Measurements from ENCODE around the gene PCNX3. TPM values are rescaled to one million over a fixed set of nuclear protein-coding genes. Genes with fewer than 3 reads are reported as not detected.

The PCNX3 gene
- total RNA-seq, 1 experiment from 2014 or later, result 20.8 TPM

DNA sequence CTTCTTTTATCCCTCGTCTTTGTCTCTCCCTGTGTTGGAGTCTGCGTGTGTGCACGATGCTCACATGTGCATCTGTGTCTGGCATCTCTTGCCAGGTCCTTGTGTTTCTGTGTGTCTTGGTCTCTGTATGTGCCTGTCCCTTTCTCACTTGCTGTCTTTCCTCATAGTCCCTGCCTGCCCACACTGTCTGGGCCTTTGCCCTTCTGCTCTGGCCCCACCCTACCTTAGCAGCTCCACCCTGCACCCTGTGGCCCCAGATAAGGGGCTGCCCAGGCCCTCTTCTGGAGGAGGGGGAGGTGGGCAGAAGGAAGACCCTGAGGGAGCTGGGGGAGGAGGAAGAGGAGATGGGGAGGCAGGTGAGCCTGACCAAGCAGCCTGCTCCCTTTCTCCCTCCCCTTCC is 36.9 kb upstream of the PCNX3 start:
- DNase-seq (ENCODE audit: low read depth), result no peak
- in situ Hi-C loops (cut with HindIII; ENCODE audit: low pct_unique_long_range_greater_than_20kb, low sequenced_read_pairs), result no loop called here

- DNase-seq (ENCODE audit: low read depth), result no peak
- in situ Hi-C loops (cut with HindIII; ENCODE audit: low pct_unique_long_range_greater_than_20kb, low sequenced_read_pairs), result no loop called here
Observed at GRCh38 chr11:65579291-65579690, 36.3 kb upstream of the PCNX3 start.

DNA sequence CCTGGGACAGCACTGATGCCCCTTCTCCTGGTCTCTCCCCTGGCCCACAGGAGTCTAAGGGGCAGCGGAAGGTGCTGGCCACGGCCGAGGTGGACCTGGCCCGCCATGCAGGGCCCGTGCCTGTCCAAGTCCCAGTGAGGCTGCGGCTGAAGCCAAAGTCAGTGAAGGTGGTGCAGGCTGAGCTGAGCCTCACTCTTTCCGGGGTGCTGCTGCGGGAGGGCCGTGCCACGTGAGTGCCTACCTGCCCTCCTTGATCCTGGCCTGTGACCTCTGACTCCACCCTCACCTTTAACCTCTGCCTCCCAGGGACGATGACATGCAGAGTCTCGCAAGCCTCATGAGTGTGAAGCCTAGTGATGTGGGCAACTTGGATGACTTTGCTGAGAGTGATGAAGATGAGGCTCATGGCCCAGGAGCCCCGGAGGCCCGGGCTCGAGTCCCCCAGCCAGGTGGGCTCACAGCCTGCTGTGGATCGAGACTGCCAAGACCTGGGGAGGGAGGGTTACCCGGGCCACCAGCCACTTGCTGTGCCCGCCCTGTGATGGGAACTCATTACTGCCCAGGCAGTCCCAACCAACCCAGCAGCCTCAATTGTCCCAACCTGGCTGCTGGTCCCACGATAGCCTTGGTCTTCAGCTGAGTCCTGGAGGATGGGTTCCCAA is 35.4 kb upstream of the PCNX3 start:
- in situ Hi-C loops (cut with HindIII; ENCODE audit: low pct_unique_long_range_greater_than_20kb, low sequenced_read_pairs), result no loop called here
- no peak for DNase-seq (ENCODE audit: low read depth)

DNA sequence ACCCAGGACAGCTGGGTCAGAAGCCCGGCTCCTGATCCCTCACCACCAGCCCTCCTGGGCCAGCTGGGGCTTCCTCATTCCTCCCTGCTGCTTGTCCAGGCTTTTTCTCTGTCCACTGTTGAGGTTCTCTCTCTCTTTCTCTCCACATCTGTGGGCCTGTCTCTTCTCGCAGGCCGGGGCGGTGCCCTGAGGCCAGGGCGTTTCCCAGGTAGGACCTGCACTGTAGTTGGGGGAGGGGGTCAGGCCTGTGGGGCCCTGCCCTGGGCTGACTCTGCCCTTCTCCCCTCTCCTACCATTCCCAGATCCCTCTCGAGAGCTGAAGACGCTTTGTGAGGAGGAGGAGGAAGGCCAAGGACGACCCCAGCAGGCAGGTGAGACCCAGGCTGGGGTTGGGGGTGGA is 34.8 kb upstream of the PCNX3 start:
- no peak for DNase-seq (ENCODE audit: low read depth)
- in situ Hi-C loops (cut with HindIII; ENCODE audit: low pct_unique_long_range_greater_than_20kb, low sequenced_read_pairs), result no loop called here

DNA sequence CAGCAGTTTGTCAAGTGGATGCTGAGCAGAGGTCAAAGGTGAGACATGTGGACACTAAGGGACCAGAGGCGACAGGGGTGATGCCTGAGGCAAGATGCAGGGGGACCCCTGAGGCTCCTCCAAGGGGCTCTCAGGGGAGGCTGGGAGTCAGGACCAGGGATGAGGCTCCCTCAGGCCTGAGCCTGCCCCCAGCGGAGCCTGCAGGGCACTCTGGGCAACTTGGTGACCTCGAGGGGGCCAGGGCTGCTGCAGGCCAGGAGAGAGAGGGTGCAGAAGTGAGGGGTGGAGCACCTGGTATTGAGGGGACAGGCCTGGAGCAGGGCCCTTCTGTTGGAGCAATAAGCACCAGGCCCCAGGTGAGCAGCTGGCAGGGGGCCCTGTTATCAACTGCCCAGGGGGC is 33.6 kb upstream of the PCNX3 start:
- in situ Hi-C loops (cut with HindIII; ENCODE audit: low pct_unique_long_range_greater_than_20kb, low sequenced_read_pairs), result no loop called here
- DNase-seq (ENCODE audit: low read depth), result no peak

DNA sequence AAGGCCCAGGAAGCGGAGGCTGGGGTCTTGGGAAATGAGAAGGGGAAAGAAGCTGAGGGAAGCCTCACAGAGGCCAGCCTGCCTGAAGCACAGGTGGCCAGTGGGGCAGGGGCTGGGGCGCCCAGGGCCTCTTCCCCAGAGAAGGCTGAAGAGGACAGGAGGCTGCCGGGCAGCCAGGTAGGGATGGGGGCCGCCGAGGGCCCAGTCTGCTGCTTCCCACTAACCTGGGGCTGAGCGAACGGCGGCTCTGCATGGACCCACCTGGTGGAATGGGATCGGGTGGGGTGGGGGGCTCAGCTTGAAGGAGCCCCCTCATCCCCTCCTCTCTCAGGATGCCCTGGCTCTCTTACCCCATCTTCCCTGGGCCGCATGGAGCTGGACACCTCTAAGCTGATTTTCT is 32.0 kb upstream of the PCNX3 start:
- no peak for DNase-seq (ENCODE audit: low read depth)
- in situ Hi-C loops (cut with HindIII; ENCODE audit: low pct_unique_long_range_greater_than_20kb, low sequenced_read_pairs), result no loop called here

- DNase-seq (ENCODE audit: low read depth), result no peak
- in situ Hi-C loops (cut with HindIII; ENCODE audit: low pct_unique_long_range_greater_than_20kb, low sequenced_read_pairs), result no loop called here
Observed at GRCh38 chr11:65584106-65584505, 31.5 kb upstream of the PCNX3 start.

GRCh38 chr11:65584723-65585171 is 30.8 kb upstream of the PCNX3 start:
- DNase-seq (ENCODE audit: low read depth), result no peak
- in situ Hi-C loops (cut with HindIII; ENCODE audit: low pct_unique_long_range_greater_than_20kb, low sequenced_read_pairs), result no loop called here

GRCh38 chr11:65585396-65586246 is 30.0 kb upstream of the PCNX3 start:
- in situ Hi-C loops (cut with HindIII; ENCODE audit: low pct_unique_long_range_greater_than_20kb, low sequenced_read_pairs), result no loop called here
- DNase-seq (ENCODE audit: low read depth), result no peak

DNA sequence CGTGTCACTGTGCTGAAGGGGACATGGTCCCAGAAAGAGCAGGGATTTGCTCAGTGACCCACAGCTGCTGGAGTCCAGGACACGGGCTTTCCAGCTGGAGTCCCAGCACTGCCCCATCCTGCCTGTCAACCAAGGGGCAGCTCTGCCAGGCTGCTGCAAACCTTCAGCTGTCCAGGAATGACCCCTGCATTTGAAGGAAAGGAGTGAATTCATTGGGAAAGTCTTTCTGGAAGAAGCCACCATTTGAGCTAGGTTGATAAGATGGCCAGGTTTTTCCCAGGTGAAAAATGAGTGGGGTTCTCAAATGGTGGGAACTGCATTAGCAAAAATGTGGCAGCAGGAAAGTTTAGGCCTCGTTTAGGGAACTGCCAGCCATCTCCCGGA is 29.3 kb upstream of the PCNX3 start:
- in situ Hi-C loops (cut with HindIII; ENCODE audit: low pct_unique_long_range_greater_than_20kb, low sequenced_read_pairs), result no loop called here
- DNase-seq (ENCODE audit: low read depth), result no peak

GRCh38 chr11:65586676-65587075 is 28.9 kb upstream of the PCNX3 start:
- DNase-seq (ENCODE audit: low read depth), result no peak
- in situ Hi-C loops (cut with HindIII; ENCODE audit: low pct_unique_long_range_greater_than_20kb, low sequenced_read_pairs), result no loop called here

GRCh38 chr11:65588199-65589054 is 27.1 kb upstream of the PCNX3 start:
- in situ Hi-C loops (cut with HindIII; ENCODE audit: low pct_unique_long_range_greater_than_20kb, low sequenced_read_pairs), result no loop called here
- DNase-seq (ENCODE audit: low read depth), result no peak

DNA sequence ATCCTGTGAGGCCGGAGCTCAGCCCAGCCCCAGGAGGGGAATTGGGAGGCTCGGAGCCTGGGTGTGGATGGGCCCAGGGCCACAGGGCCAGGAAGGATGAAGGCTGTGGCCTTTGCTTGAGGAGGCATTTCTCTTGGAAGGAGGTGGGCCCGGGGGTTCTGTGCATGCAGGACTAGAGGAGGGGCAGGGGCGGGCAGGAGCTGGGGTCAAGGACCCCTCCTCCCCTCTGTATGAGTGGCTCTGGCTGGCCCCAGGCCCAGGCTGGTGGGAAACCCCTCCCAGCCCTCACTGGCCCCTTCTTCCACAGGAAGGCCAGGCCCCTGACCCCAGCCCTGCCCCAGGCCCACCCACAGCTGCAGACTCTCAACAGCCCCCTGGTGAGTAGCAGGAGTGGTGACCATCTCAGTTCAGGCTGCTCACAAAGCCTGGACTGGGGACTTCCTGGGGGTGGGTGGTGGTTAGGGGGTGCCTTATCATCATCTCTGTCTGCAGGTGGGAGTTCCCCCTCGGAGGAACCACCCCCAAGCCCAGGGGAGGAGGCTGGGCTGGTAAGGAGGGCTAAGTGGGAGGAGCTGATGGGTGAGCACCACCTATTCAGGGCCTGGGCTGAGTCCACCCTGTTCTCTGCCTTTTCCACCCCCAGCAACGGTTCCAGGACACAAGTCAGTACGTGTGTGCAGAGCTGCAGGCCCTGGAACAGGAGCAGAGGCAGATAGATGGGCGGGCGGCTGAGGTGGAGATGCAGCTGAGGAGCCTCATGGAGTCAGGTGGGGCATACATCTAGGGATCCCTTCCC is 25.9 kb upstream of the PCNX3 start:
- DNase-seq (ENCODE audit: low read depth), result no peak
- in situ Hi-C loops (cut with HindIII; ENCODE audit: low pct_unique_long_range_greater_than_20kb, low sequenced_read_pairs), result no loop called here

- in situ Hi-C loops (cut with HindIII; ENCODE audit: low pct_unique_long_range_greater_than_20kb, low sequenced_read_pairs), result no loop called here
- DNase-seq (ENCODE audit: low read depth), result no peak
Observed at GRCh38 chr11:65590240-65590738, 25.3 kb upstream of the PCNX3 start.

DNA sequence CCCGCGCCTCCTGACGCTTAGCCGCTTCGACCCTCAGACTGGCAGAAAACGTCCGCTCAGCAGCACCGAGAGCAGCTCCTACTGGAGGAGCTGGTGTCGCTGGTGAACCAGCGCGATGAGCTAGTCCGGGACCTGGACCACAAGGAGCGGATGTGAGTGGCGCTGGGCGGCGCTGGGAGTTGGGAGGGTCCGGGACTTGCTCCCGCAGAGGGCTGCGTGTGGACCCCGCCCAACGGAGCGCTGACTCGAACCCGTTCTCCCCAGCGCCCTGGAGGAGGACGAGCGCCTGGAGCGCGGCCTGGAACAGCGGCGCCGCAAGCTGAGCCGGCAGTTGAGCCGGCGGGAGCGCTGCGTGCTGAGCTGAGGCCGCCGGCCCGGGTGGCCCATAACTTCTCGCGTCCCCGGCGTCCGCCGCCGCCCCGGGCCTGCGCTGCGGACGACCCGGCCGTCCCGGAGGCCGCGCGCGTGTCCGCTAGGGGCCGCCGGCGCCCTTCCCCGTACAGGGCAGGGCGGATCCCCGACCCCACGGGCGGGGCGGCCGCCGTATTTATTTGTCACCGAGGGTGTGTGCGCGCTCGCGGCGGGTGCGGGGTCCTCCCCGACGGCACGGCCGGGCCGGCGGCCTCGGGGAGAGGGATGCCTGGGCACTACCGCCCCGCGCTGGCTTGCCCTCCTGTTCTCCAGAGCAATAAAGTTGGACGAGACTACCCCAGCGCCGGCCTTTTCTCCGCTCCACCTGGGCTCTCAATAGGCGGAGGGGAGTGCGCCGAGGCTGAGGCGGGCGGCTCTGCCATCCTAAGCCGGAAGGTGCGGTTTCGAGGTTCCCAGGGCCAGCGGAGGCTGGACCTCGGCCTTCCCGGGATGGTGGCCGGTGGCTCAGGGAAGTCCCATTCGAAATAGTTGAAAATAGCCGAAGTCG is 23.4 kb upstream of the PCNX3 start:
- no peak for DNase-seq (ENCODE audit: low read depth)
- in situ Hi-C loops (cut with HindIII; ENCODE audit: low pct_unique_long_range_greater_than_20kb, low sequenced_read_pairs), result no loop called here

DNA sequence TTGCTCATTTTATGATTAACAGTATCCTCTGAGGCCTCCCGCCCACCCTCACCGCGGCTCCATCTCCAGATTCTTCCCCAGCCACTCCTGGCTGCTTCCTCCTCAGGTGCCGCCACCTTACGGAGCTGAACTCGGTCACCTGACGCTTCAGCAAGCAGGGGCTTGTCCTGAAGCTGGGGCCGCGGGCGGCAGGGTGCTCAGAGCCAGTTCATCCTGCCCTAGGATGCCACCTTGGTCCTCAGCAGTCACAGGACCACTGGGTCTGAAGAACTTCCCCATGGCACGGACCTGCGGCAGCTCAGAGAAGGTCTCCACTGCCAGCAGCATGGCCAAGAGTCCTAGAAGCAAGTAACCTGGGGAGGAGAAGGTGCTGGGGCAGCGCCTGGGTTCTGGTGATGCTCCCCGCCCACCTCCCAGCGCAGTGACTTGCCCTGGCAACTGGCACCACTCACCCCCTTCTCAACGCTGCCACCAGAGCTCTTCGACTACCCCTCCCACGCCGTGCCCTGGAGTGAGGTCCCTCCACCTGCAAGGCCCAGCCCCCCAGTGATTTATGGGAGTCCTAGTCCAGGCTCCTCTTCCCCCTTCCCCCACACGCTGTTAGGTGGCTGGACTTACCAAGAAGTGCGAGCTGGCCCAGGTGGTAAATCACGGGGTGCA is 22.6 kb upstream of the PCNX3 start:
- in situ Hi-C loops (cut with HindIII; ENCODE audit: low pct_unique_long_range_greater_than_20kb, low sequenced_read_pairs), result no loop called here
- DNase-seq (ENCODE audit: low read depth), result no peak
